IMR-90 (cell line): Measurements from ENCODE around the gene MAEA. TPM values are rescaled to one million over a fixed set of nuclear protein-coding genes. Genes with fewer than 3 reads are reported as not detected.
A peak's percentile ranks its signal among the peaks of the same experiment; 100 is the strongest.

Source experiments
- ATAC-seq: fragments of 200-7000 bp; cut with Tn5 transposase; 2 replicates; pipeline ENCODE4 v1.9.1; 2020; ENCODE audit warnings: low read depth, mild to moderate bottlenecking, moderate library complexity
- BruUV-seq: library from RNA; stranded (reverse); fragments of 400-500 nt; replicated peaks from 2 replicates; lab custom pipeline; 2021; lab: Mats Ljungman, UMichigan
- CTCF ChIA-PET: fragments of 300-600 bp; formaldehyde crosslinking; extraction: SDS; loops from one replicate; lab custom pipeline; 2021; ENCODE audit warnings: antibody characterized with exemption; lab: Yijun Ruan, JAX
- POLR2A ChIA-PET: fragments of 300-600 bp; sonication (Branson Sonifier 250); formaldehyde crosslinking; loops from one replicate; lab custom pipeline; 2022; ENCODE audit warnings: antibody characterized with exemption; ENCODE audit not compliant: unreplicated experiment; lab: Charles Lee
- DNase-seq: peaks from one replicate; pipeline ENCODE4 v3.0.0; 2013
- H2AFZ ChIP-seq: replicated peaks from 2 replicates; pipeline ENCODE3; 2013; ENCODE audit warnings: low read length, mild to moderate bottlenecking; ENCODE audit not compliant: poor library complexity
- H2AK5ac ChIP-seq: 2 replicates; pipeline ENCODE4 v1.6.1; 2013; ENCODE audit warnings: low read depth, low read length, inconsistent platforms
- H2AK9ac ChIP-seq: replicated peaks from 2 replicates; pipeline ENCODE3; 2013; ENCODE audit warnings: mild to moderate bottlenecking, low read depth, low read length, moderate library complexity; ENCODE audit not compliant: poor library complexity
- H2BK120ac ChIP-seq: 2 replicates; pipeline ENCODE4 v1.6.1; 2013; ENCODE audit warnings: low read depth, low read length, inconsistent platforms
- H2BK15ac ChIP-seq: 3 replicates; pipeline ENCODE4 v1.6.1; 2013; ENCODE audit warnings: low read depth, low read length, inconsistent platforms
- H2BK20ac ChIP-seq: 2 replicates; pipeline ENCODE4 v1.6.1; 2013; ENCODE audit warnings: low read depth, mild to moderate bottlenecking, inconsistent platforms, low read length, moderate library complexity
- H2BK5ac ChIP-seq: 2 replicates; pipeline ENCODE4 v1.6.1; 2013; ENCODE audit warnings: mild to moderate bottlenecking, low read depth, low read length, inconsistent platforms; ENCODE audit not compliant: poor library complexity, severe bottlenecking
- H3K14ac ChIP-seq: replicated peaks from 2 replicates; pipeline ENCODE4 v1.6.1; 2013; ENCODE audit warnings: low read depth, low read length, inconsistent platforms
- H3K18ac ChIP-seq: 2 replicates; pipeline ENCODE4 v1.6.1; 2013; ENCODE audit warnings: low read depth, low read length, control low read depth
- H3K23ac ChIP-seq: 2 replicates; pipeline ENCODE4 v1.6.1; 2013; ENCODE audit warnings: low read depth, low read length, inconsistent platforms
- H3K27ac ChIP-seq: 2 replicates; pipeline ENCODE4 v1.5.1; 2013; ENCODE audit warnings: mild to moderate bottlenecking, control low read depth, low read length; ENCODE audit not compliant: insufficient read depth
- H3K27me3 ChIP-seq: 2 replicates; pipeline ENCODE4 v1.6.1; 2013; ENCODE audit warnings: low read length; ENCODE audit not compliant: control insufficient read depth, insufficient read depth
- H3K36me3 ChIP-seq: 2 replicates; pipeline ENCODE4 v1.6.1; 2013; ENCODE audit warnings: low read length, mixed read lengths; ENCODE audit not compliant: control insufficient read depth, insufficient read depth
- H3K4ac ChIP-seq: 2 replicates; pipeline ENCODE4 v1.6.1; 2013; ENCODE audit warnings: low read depth, low read length, inconsistent platforms
- H3K4me1 ChIP-seq: 2 replicates; pipeline ENCODE4 v1.6.1; 2013; ENCODE audit warnings: low read length, mixed read lengths; ENCODE audit not compliant: control insufficient read depth, insufficient read depth
- H3K4me2 ChIP-seq: 2 replicates; pipeline ENCODE4 v1.6.1; 2013; ENCODE audit warnings: low read depth, mild to moderate bottlenecking, control low read depth, low read length, moderate library complexity
- H3K4me3 ChIP-seq: 2 replicates; pipeline ENCODE4 v1.5.1; 2013; ENCODE audit warnings: low read depth, mild to moderate bottlenecking, control low read depth, low read length, moderate library complexity; ENCODE audit not compliant: insufficient read depth
- H3K56ac ChIP-seq: 2 replicates; pipeline ENCODE4 v1.6.1; 2013; ENCODE audit warnings: low read length, inconsistent platforms; ENCODE audit not compliant: insufficient read depth; ENCODE audit errors: extremely low read depth
- H3K79me1 ChIP-seq, 2 experiments: 2 replicates each; pipeline ENCODE4 v1.6.1; 2013; ENCODE audit warnings: low read length in 2 of 2, inconsistent platforms in 1 of 2, low read depth in 1 of 2
- H3K9ac ChIP-seq: 2 replicates; pipeline ENCODE4 v1.6.1; 2013; ENCODE audit warnings: low read depth, low read length, control low read depth
- H3K9me1 ChIP-seq: 2 replicates; pipeline ENCODE4 v1.6.1; 2013; ENCODE audit warnings: low read length, inconsistent platforms; ENCODE audit not compliant: insufficient read depth
- H3K9me3 ChIP-seq: 2 replicates; pipeline ENCODE4 v1.6.1; 2013; ENCODE audit warnings: low read length; ENCODE audit not compliant: control insufficient read depth, insufficient read depth
- H4K20me1 ChIP-seq: 2 replicates; pipeline ENCODE4 v1.6.1; 2013; ENCODE audit warnings: low read length, inconsistent platforms; ENCODE audit not compliant: insufficient read depth
- H4K5ac ChIP-seq: 2 replicates; pipeline ENCODE4 v1.6.1; 2013; ENCODE audit warnings: mild to moderate bottlenecking, low read depth, low read length, control low read depth
- H4K8ac ChIP-seq, 2 experiments: 2 replicates each; pipeline ENCODE4 v1.6.1; 2013; ENCODE audit warnings: low read depth in 2 of 2, low read length in 2 of 2, control low read depth in 1 of 2, inconsistent platforms in 1 of 2
- H4K91ac ChIP-seq: 2 replicates; pipeline ENCODE4 v1.6.1; 2013; ENCODE audit warnings: low read depth, low read length, inconsistent platforms; ENCODE audit not compliant: insufficient read depth
- BHLHE40 ChIP-seq: fragments of 150-350 bp; IDR thresholded peaks from 2 replicates; pipeline ENCODE4 v1.6.1; 2016; ENCODE audit warnings: mild to moderate bottlenecking, low read depth, low read length
- CEBPB ChIP-seq: IDR thresholded peaks from 2 replicates; pipeline ENCODE4 v1.6.1; 2012; ENCODE audit warnings: low read depth, low read length, improper control_type of control experiment
- CHD1 ChIP-seq: IDR thresholded peaks from 2 replicates; pipeline ENCODE4 v1.6.1; 2012; ENCODE audit warnings: low read depth, low read length, improper control_type of control experiment
- ELK1 ChIP-seq: fragments of 150-350 bp; IDR thresholded peaks from 2 replicates; pipeline ENCODE4 v1.6.1; 2016; ENCODE audit warnings: low read depth, mild to moderate bottlenecking, low read length, moderate library complexity, borderline replicate concordance
- FOS ChIP-seq: fragments of 150-350 bp; IDR thresholded peaks from 2 replicates; pipeline ENCODE4 v1.6.1; 2016; ENCODE audit warnings: low read depth, low read length
- MAZ ChIP-seq: IDR thresholded peaks from 2 replicates; pipeline ENCODE4 v1.6.1; 2012; ENCODE audit warnings: low read depth, mild to moderate bottlenecking, low read length, improper control_type of control experiment, moderate library complexity, borderline replicate concordance
- NFE2L2 ChIP-seq: fragments of 150-350 bp; IDR thresholded peaks from 2 replicates; pipeline ENCODE4 v1.6.1; 2016; ENCODE audit warnings: low read depth, mild to moderate bottlenecking, low read length
- POLR2A ChIP-seq: IDR thresholded peaks from 2 replicates; pipeline ENCODE4 v1.6.1; 2012; ENCODE audit warnings: mild to moderate bottlenecking, low read depth, low read length
- RAD21 ChIP-seq: IDR thresholded peaks from 2 replicates; pipeline ENCODE4 v1.6.1; 2012; ENCODE audit warnings: low read length, improper control_type of control experiment
- RCOR1 ChIP-seq: IDR thresholded peaks from 2 replicates; pipeline ENCODE4 v1.6.1; 2012; ENCODE audit warnings: mild to moderate bottlenecking, low read length, improper control_type of control experiment; ENCODE audit not compliant: insufficient replicate concordance
- RFX5 ChIP-seq: IDR thresholded peaks from 2 replicates; pipeline ENCODE4 v1.8.0; 2012; ENCODE audit warnings: low read depth, mild to moderate bottlenecking, low read length, moderate library complexity
- WGBS, 2 experiments: methylation state at CpG; one replicate each; pipeline versions ENCODE4 v1.1.5 to v1.1.7; 2013; ENCODE audit warnings: missing lambda C conversion rate in 2 of 2; ENCODE audit not compliant: insufficient read length in 1 of 2; ENCODE audit errors: extremely low coverage in 2 of 2; 5-methylcytosine and 5-hydroxymethylcytosine counted together
- dilution Hi-C: fragments of 300-500 bp; cut with HindIII; formaldehyde crosslinking; loops from one replicate; pipeline ENCODE4 v1.14.3; 2018; ENCODE audit warnings: low sequenced_read_pairs; ENCODE audit not compliant: unreplicated experiment
- in situ Hi-C: fragments of 300-500 bp; cut with MboI; formaldehyde crosslinking; loops from 3 replicates; pipeline ENCODE4 v1.14.3; 2019; ENCODE audit warnings: low sequenced_read_pairs, inconsistent platforms, mixed read lengths
- intact Hi-C: fragments of 100-400 bp; cut with micrococcal nuclease; formaldehyde crosslinking; loops from 2 replicates; pipeline ENCODE4 v1.10.0; 2022
- polyA plus RNA-seq, 3 experiments: library from polyadenylated mRNA; depleted of rRNA; stranded (reverse); fragments of >200 nt; gene quantifications; 2 replicates each; pipeline ENCODE4 v1.2.3, GENCODE V29; 2012; ENCODE audit warnings: low replicate concordance in 1 of 3
- total RNA-seq: library from RNA; depleted of rRNA; stranded (reverse); fragments of >200 nt; gene quantifications from 2 replicates; pipeline ENCODE4 v1.2.3, GENCODE V29; 2012
- TF ChIP-seq, protein P1 (sequence below): fragments of 150-350 bp; IDR thresholded peaks from 2 replicates; pipeline ENCODE4 v1.6.1; 2017; ENCODE audit warnings: mild to moderate bottlenecking, antibody characterized with exemption, low read length, low read depth

The MAEA gene
- total and polyA plus RNA-seq, 2 of the 4 experiments (the other 2 are of a cell fraction), result 61.5 to 108 TPM

- peaks cover 53% of the 10 kb centered on the region for H4K20me1 ChIP-seq
Measured at GRCh38 chr4:1246901-1247863, 42.5 kb upstream of the MAEA start.

More at GRCh38 chr4:1246901-1247863, 42.5 kb upstream of the MAEA start:
- no peak overlapping the region for H2BK20ac ChIP-seq
- H3K9me3 ChIP-seq, result peaks cover 11% of the 10 kb centered on the region
- BruUV-seq, result TSS peak; percentile 13
- H4K8ac ChIP-seq, result peak overlapping the region; percentile 95 to 97
- H2BK5ac ChIP-seq, result peak overlapping the region; percentile 92
- dilution Hi-C loops, result no loop called here
- H3K4me3 ChIP-seq, result peak overlapping the region; percentile 90
- H3K27ac ChIP-seq, result peak overlapping the region; percentile 97
- intact Hi-C loops, result loop anchor here (1.0 kb wide), 1 partner anchor 80 kb away; no protein-coding TSS in a partner anchor
- H3K14ac ChIP-seq, result peak overlapping the region; percentile 100
- H2AFZ ChIP-seq, result peak overlapping the region; percentile 86
- H4K5ac ChIP-seq, result peak overlapping the region; percentile 88
- peak overlapping the region; percentile 100 for H2AK9ac ChIP-seq
- peak overlapping the region; percentile 98 for H4K91ac ChIP-seq
- peaks cover 18% of the 10 kb centered on the region for H3K36me3 ChIP-seq
- H3K18ac ChIP-seq, result peak overlapping the region; percentile 58
- TF ChIP-seq RFX5 (no peak), ELK1 (no peak), MAZ (no peak), CEBPB (no peak), RAD21 (no peak), POLR2A (no peak), BHLHE40 (no peak), RCOR1 (no peak), NFE2L2 (no peak), CHD1 (no peak), FOS (no peak)
- TF ChIP-seq, protein P1, sequence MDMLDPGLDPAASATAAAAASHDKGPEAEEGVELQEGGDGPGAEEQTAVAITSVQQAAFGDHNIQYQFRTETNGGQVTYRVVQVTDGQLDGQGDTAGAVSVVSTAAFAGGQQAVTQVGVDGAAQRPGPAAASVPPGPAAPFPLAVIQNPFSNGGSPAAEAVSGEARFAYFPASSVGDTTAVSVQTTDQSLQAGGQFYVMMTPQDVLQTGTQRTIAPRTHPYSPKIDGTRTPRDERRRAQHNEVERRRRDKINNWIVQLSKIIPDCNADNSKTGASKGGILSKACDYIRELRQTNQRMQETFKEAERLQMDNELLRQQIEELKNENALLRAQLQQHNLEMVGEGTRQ, result no peak
- H3K56ac ChIP-seq, result peak overlapping the region; percentile 97
- peak overlapping the region; percentile 97 for H3K4me2 ChIP-seq
- in situ Hi-C loops, result no loop called here
- peaks cover 22 to 65% of the 10 kb centered on the region in 2 experiments for H3K79me1 ChIP-seq
- H3K23ac ChIP-seq, result peak overlapping the region; percentile 99
- ATAC-seq, result no peak
- peak overlapping the region; percentile 98 for H3K9ac ChIP-seq
- POLR2A ChIA-PET, result interaction anchor here (0.7 to 1.0 kb wide), 2 partner anchors 75 to 100 kb away, joined by 3 to 4 read pairs; partner anchors contain the start of genes SPON2 and UVSSA
- H3K9me1 ChIP-seq, result peaks cover 34% of the 10 kb centered on the region
- H3K27me3 ChIP-seq, result no peaks in the 10 kb centered on the region
- CTCF ChIA-PET, result interaction anchor here (0.9 kb wide), 1 partner anchor 50 kb away, joined by 3 read pairs; no protein-coding TSS in a partner anchor
- H2AK5ac ChIP-seq, result peak overlapping the region; percentile 99
- 56% methylated on average over 7 of the region's 48 CpGs; no CpG with 5 or more reads in 1 of the 2 experiments for WGBS, 2 experiments
- no peak for DNase-seq
- peak overlapping the region; percentile 98 for H3K4ac ChIP-seq
- H2BK120ac ChIP-seq, result peak overlapping the region; percentile 78
- no peak overlapping the region for H2BK15ac ChIP-seq
- H3K4me1 ChIP-seq, result peaks cover 19% of the 10 kb centered on the region
